D721Med (cell line): ENCODE measurements around the gene PPIL6.

ENCODE experiments used
- DNase-seq: peaks from one replicate; pipeline ENCODE4 v3.0.0; 2011; ENCODE audit warnings: low spot score; ENCODE audit not compliant: insufficient read length
- FAIRE-seq: peaks from 2 replicates; lab custom pipeline; 2011; peaks lifted over from hg19 to GRCh38; lab: Jason Lieb, UNC
- CTCF ChIP-seq: IDR thresholded peaks from 2 replicates; pipeline ENCODE4 v1.5.1; 2012; ENCODE audit warnings: mild to moderate bottlenecking, control low read depth; ENCODE audit not compliant: insufficient read depth; ENCODE audit errors: missing control alignments

The PPIL6 gene

DNA sequence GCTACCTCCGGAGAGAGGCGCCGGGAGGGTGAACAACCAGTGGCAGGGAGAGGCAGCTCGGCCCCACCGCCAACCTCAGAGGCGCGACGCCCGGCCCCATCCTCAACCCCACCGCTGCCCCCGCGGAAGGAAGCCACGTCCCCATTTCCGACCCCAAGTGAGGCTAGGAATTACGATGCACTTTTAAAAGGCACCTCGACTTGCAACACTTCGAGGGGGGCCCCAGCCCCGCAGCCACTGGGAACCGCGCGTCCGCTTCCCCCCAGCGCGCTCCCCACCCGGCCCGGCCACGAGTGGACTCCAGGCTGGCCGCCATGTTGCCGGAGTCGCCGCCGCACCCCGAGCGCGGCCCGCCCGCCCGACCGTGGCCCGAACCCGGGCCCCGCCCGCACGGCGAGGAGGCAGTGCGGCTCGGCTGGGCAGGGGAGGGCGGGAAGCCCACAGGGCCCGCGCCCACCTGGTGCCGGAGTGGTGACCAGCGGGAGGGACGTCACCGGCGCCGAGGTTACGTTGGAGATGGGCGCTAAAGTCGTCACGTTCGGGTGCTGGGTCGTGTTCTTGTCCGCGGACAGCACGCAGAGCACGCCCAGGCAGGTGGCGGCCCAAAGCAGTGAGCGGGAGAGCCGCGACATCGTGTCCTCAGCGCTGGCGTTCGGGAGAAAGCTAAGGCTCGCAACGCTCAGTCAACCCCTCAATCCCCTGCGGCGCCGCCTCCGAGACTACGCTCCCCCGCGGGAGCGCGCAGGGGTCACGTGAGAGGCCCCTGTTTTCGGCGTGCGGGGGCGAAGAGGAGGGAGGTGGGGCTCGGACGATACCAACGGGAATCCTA lies 58.5 kb downstream of the PPIL6 start, which contains the start of gene CD164:
Gene CD164, minus strand, starts transcription at position 721 of the 829 bp plus-strand sequence. Its CDS starts 89 bp downstream, at position 632.
- FAIRE-seq, result no peak
- TF ChIP-seq CTCF, result no peak
- DNase-seq, result peak; percentile 75

DNA sequence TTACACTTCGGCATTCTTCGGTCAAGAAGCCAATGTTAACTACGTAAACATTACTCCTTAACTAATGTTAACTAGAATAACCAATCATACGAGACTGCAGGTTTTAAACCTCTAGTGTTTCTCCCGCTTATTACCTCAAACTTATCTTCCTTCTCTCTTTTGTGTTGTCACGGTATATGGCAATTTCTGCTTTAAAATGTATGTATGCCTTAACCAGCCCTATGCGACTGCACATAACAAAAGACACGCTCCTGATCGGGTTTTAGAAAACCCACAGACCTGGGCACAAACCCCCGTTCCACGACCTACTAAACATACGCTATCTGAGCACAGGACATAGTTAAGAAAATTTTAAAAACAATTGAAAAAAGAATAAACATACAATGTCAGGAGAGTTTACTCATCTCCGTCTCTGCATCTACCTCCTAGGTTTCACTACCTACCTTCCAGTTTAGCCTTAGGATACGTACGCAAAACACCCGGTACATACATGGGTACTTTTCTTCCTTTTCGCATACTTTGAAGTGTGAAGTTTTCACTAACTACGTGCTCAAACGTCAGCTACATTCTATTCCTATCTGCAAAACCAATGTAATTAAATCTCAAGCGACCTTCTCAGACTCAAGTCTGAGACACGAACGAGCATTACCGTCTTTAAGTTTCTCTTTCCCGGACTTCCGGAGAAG lies 59.2 kb downstream of the PPIL6 start:
- DNase-seq (no peak), FAIRE-seq (no peak)
- TF ChIP-seq CTCF, result no peak

GRCh38 chr6:109379711-109380110 lies 60.7 kb downstream of the PPIL6 start:
- TF ChIP-seq CTCF, result no peak
- no peak for DNase-seq
- no peak for FAIRE-seq

DNA sequence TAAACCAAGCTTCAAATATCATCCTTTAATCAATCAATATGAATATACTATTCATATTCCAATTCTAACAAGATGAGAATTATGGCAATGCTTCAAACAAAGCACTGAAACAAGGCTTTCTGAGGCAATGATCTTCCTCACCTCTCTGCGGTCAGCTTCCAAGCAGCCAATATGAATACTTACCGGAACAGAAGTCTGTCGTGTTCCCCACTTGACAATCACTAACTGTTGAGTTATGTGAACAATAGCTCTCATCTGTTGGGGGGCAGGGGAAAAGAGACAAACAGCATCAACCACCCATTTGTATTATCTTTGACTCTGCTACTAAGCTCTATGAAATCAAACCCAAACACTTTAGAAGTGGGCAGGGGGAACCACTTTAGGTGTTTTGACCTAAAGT lies 62.7 kb downstream of the PPIL6 start:
- FAIRE-seq, result no peak

DNA sequence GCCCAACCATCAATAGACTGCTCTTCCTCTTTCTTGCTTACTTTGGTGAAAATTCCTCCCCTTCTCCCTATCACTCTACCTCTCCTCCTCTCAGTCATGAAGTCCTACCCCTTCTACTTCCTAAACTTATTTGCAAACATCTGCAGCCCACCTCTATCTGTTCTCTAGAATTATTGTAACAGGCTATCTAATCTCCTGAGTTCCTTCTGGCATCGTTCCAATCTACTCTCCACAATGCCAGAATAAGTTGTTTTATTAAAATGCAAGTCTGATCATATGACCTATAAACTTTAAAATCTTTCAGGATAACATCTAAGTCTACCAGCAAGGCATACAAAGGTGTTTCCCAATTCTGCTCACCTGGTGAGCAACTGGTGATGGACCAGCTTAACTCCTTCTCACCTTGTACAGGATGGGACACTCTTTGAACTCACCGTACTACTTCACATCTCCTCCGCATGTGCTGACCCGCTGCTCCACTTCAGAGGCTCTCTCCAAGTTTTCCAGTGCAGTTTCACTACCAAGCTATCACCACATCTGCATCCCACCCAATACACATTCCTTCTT lies 66.0 kb downstream of the PPIL6 start:
- DNase-seq (no peak), FAIRE-seq (no peak)
- TF ChIP-seq CTCF, result no peak

More for the DNA sequence above, 62.7 kb downstream of the PPIL6 start:
- DNase-seq, result no peak
- TF ChIP-seq CTCF, result no peak

GRCh38 chr6:109373762-109374161 lies 66.7 kb downstream of the PPIL6 start:
- no peak for FAIRE-seq
- DNase-seq, result no peak

More at GRCh38 chr6:109373762-109374161, 66.7 kb downstream of the PPIL6 start:
- no peak for TF ChIP-seq CTCF
